Endothelial cell of umbilical vein (primary cell): ENCODE data around the gene PSAPL1. TPM values are rescaled to one million over a fixed set of nuclear protein-coding genes. Genes with fewer than 3 reads are reported as not detected.

Source experiments
- BruUV-seq: library from RNA; stranded (reverse); fragments of 400-500 nt; replicated peaks from 2 replicates; lab custom pipeline; 2021; lab: Mats Ljungman, UMichigan
- CTCF ChIA-PET: fragments of 300-600, 350-600 bp; sonication (Branson Sonifier 250); formaldehyde crosslinking; loops from one replicate; lab custom pipeline; 2021; ENCODE audit warnings: antibody characterized with exemption, inconsistent platforms; lab: Charles Lee
- POLR2A ChIA-PET: fragments of 300-600, 350-600 bp; sonication (Branson Sonifier 250); formaldehyde crosslinking; loops from one replicate; lab custom pipeline; 2021; ENCODE audit warnings: antibody characterized with exemption, inconsistent platforms; lab: Charles Lee
- DNase-seq: peaks from one replicate; pipeline ENCODE4 v3.0.0-alpha.2; 2011; ENCODE audit warnings: low read depth, low spot score
- FAIRE-seq: peaks from 2 replicates; lab custom pipeline; 2011; peaks lifted over from hg19 to GRCh38; lab: Jason Lieb, UNC
- H2AFZ ChIP-seq: 2 replicates; pipeline ENCODE4 v1.6.0; 2012; ENCODE audit warnings: low read depth, low read length, control low read depth, inconsistent platforms
- H3K27ac ChIP-seq: 2 replicates; pipeline ENCODE4 v1.5.1; 2011; ENCODE audit warnings: low read depth, mild to moderate bottlenecking, control low read depth, low read length, moderate library complexity; ENCODE audit not compliant: insufficient read depth
- H3K27me3 ChIP-seq, 2 experiments: 2 replicates each; pipeline versions ENCODE4 v1.6.0 to v1.6.1; 2011; ENCODE audit warnings: low read length in 2 of 2, mixed read lengths in 1 of 2; ENCODE audit not compliant: control insufficient read depth in 2 of 2, insufficient read depth in 2 of 2
- H3K36me3 ChIP-seq, 2 experiments: 2 replicates in 1 of 2; 3 replicates in 1 of 2; pipeline ENCODE4 v1.5.1; 2011; ENCODE audit warnings: low read length in 2 of 2, mild to moderate bottlenecking in 1 of 2, moderate library complexity in 1 of 2; ENCODE audit not compliant: control insufficient read depth in 2 of 2, insufficient read depth in 2 of 2; ENCODE audit errors: extremely low read depth in 1 of 2
- H3K4me1 ChIP-seq: 3 replicates; pipeline ENCODE4 v1.5.1; 2011; ENCODE audit warnings: mild to moderate bottlenecking, low read length; ENCODE audit not compliant: control insufficient read depth, insufficient read depth; ENCODE audit errors: extremely low read depth
- H3K4me2 ChIP-seq: 2 replicates; pipeline ENCODE4 v1.6.1; 2011; ENCODE audit warnings: low read length, control low read depth, mixed read lengths; ENCODE audit not compliant: insufficient read depth
- H3K4me3 ChIP-seq, 3 experiments: fragments of 200-600 bp in 1 of 3; sonication (generic), shearing (Covaris generic) in 1 of 3; replicated peaks in 1 of 3; 2 replicates each; pipeline ENCODE4 v1.5.1; 2011 to 2016; ENCODE audit warnings: control low read depth in 3 of 3, low read length in 3 of 3, mild to moderate bottlenecking in 2 of 3, inconsistent platforms in 1 of 3, low read depth in 1 of 3, moderate library complexity in 1 of 3; ENCODE audit not compliant: insufficient read depth in 1 of 3
- H3K79me2 ChIP-seq: 2 replicates; pipeline ENCODE4 v1.6.0; 2012; ENCODE audit warnings: low read length, inconsistent platforms; ENCODE audit not compliant: control insufficient read depth, insufficient read depth
- H3K9ac ChIP-seq: replicated peaks from 2 replicates; pipeline ENCODE3; 2011; ENCODE audit warnings: low read length, control low read depth; ENCODE audit not compliant: insufficient read depth; ENCODE audit errors: extremely low read depth
- H3K9me1 ChIP-seq: replicated peaks from 3 replicates; pipeline ENCODE4 v1.6.0; 2011; ENCODE audit warnings: mild to moderate bottlenecking, low read length; ENCODE audit not compliant: control insufficient read depth, insufficient read depth; ENCODE audit errors: extremely low read depth
- H3K9me3 ChIP-seq: replicated peaks from 2 replicates; pipeline ENCODE4 v1.5.1; 2012; ENCODE audit warnings: low read length, inconsistent platforms; ENCODE audit not compliant: control insufficient read depth, insufficient read depth
- H4K20me1 ChIP-seq: replicated peaks from 2 replicates; pipeline ENCODE3; 2011; ENCODE audit warnings: mild to moderate bottlenecking, low read length; ENCODE audit not compliant: control insufficient read depth, insufficient read depth; ENCODE audit errors: extremely low read depth
- CTCF ChIP-seq, 2 donors: IDR thresholded peaks; 1 replicate in 1 of 2; 2 replicates in 1 of 2; pipeline ENCODE4 v1.5.1; 2011; ENCODE audit warnings: low read length in 2 of 2, mild to moderate bottlenecking in 2 of 2, moderate library complexity in 2 of 2, control low read depth in 1 of 2, inconsistent platforms in 1 of 2, low read depth in 1 of 2; ENCODE audit not compliant: insufficient read depth in 1 of 2; ENCODE audit errors: extremely low read depth in 1 of 2
- EZH2 ChIP-seq: IDR thresholded peaks from 2 replicates; pipeline ENCODE4 v1.6.1; 2012; ENCODE audit warnings: borderline replicate concordance, low read depth, mild to moderate bottlenecking, moderate library complexity, low read length, inconsistent platforms; ENCODE audit not compliant: severe bottlenecking
- FOS ChIP-seq: IDR thresholded peaks from 2 replicates; pipeline ENCODE4 v1.6.1; 2011; ENCODE audit warnings: mild to moderate bottlenecking, low read length, moderate library complexity, borderline replicate concordance; ENCODE audit not compliant: insufficient read depth
- GATA2 ChIP-seq: IDR thresholded peaks from 2 replicates; pipeline ENCODE4 v1.7.0; 2011; ENCODE audit warnings: low read depth, mild to moderate bottlenecking, moderate library complexity, mixed read lengths, low read length; ENCODE audit not compliant: insufficient read length, insufficient read depth
- JUN ChIP-seq: IDR thresholded peaks from 2 replicates; pipeline ENCODE4 v1.6.1; 2011; ENCODE audit warnings: borderline replicate concordance, low read depth; ENCODE audit not compliant: insufficient read length, insufficient read depth
- MAX ChIP-seq: IDR thresholded peaks from 2 replicates; pipeline ENCODE4 v1.6.1; 2011; ENCODE audit not compliant: insufficient read depth, insufficient read length
- MYC ChIP-seq: IDR thresholded peaks from one replicate; pipeline ENCODE4 v1.6.1; 2011; ENCODE audit warnings: mild to moderate bottlenecking, low read depth, low read length
- POLR2A ChIP-seq: IDR thresholded peaks from 2 replicates; pipeline ENCODE4 v1.6.1; 2012; ENCODE audit warnings: low read depth, mild to moderate bottlenecking, control low read depth, low read length
- POLR2AphosphoS5 ChIP-seq: IDR thresholded peaks from 2 replicates; pipeline ENCODE4 v1.6.1; 2012; ENCODE audit warnings: low read depth, mild to moderate bottlenecking, control low read depth, low read length, moderate library complexity; ENCODE audit not compliant: insufficient read depth
- dilution Hi-C: fragments of 300-500 bp; cut with MboI; formaldehyde crosslinking; loops from one replicate; pipeline ENCODE4 v1.15.0; 2019; ENCODE audit warnings: low sequenced_read_pairs; ENCODE audit not compliant: extremely low pct_ligation_motif_present
- intact Hi-C: fragments of 100-400 bp; cut with micrococcal nuclease; formaldehyde crosslinking; loops from one replicate; pipeline ENCODE4 v1.10.0; 2022
- polyA plus RNA-seq, 4 experiments: library from polyadenylated mRNA; depleted of rRNA in 3 of 4; stranded (reverse) in 3 of 4; unstranded in 1 of 4; fragments of >200 nt; gene quantifications; 2 replicates each; pipeline versions ENCODE4 v1.2.1 to v1.2.3, GENCODE V29; 2011 to 2012; ENCODE audit warnings: missing spikeins in 1 of 4
- total RNA-seq: library from RNA; stranded (reverse); gene quantifications from 2 replicates; pipeline ENCODE4 v1.2.3, GENCODE V29; 2021

Gene PSAPL1
- total and polyA plus RNA-seq, 2 donors (not counting 3 experiments of a cell fraction or from before 2014, with no cell fraction given), result not detected

GRCh38 chr4:7459471-7459870 lies 24.7 kb upstream of the PSAPL1 start:
- Histone ChIP-seq H3K9ac (no peak overlapping the region), H3K36me3 (no peaks in the 10 kb centered on the region), H3K4me2 (no peak overlapping the region), H4K20me1 (no peaks in the 10 kb centered on the region), H3K79me2 (no peaks in the 10 kb centered on the region), H2AFZ (no peak overlapping the region), H3K4me3 (no peak overlapping the region), H3K9me3 (no peaks in the 10 kb centered on the region), H3K27ac (no peak overlapping the region), H3K27me3 (no peaks in the 10 kb centered on the region), H3K4me1 (no peaks in the 10 kb centered on the region), H3K9me1 (no peaks in the 10 kb centered on the region)
- BruUV-seq, result no TSS peak
- DNase-seq (no peak), FAIRE-seq (no peak)
- intact Hi-C loops (no loop called here), dilution Hi-C loops (no loop called here)
- ChIA-PET POLR2A (no interaction called here), CTCF (no interaction called here)
- TF ChIP-seq CTCF (IDR thresholded peaks at IDR 0.05; ENCODE audit: extremely low read depth in 1 of 2, insufficient read depth in 1 of 2, low read depth in 1 of 2, low read length in 2 of 2) (no peak), GATA2 (no peak), MYC (no peak), MAX (no peak), FOS (no peak), JUN (no peak), POLR2A (no peak), EZH2 (no peak), POLR2AphosphoS5 (no peak)
